ENCODE data around the gene ETFB.

- TF ChIP-seq, protein P1, sequence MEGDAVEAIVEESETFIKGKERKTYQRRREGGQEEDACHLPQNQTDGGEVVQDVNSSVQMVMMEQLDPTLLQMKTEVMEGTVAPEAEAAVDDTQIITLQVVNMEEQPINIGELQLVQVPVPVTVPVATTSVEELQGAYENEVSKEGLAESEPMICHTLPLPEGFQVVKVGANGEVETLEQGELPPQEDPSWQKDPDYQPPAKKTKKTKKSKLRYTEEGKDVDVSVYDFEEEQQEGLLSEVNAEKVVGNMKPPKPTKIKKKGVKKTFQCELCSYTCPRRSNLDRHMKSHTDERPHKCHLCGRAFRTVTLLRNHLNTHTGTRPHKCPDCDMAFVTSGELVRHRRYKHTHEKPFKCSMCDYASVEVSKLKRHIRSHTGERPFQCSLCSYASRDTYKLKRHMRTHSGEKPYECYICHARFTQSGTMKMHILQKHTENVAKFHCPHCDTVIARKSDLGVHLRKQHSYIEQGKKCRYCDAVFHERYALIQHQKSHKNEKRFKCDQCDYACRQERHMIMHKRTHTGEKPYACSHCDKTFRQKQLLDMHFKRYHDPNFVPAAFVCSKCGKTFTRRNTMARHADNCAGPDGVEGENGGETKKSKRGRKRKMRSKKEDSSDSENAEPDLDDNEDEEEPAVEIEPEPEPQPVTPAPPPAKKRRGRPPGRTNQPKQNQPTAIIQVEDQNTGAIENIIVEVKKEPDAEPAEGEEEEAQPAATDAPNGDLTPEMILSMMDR (IDR thresholded peaks at IDR 0.05) = no peak
- no peak for TF ChIP-seq POLR2A (IDR thresholded peaks at IDR 0.05)
Observed at GRCh38 chr19:51333836-51334460, 32.2 kb downstream of the ETFB start.
